Measurements from ENCODE around the gene RAD51B.
"Not testable (repeated sequence)": the region's sequence is repeated elsewhere in the genome, so short reads cannot be mapped to it uniquely, and the experiment has no call there.

Gene RAD51B

GRCh38 chr14:68661226-68662225, 841.9 kb downstream of the RAD51B start:
- Histone ChIP-seq H3K9me3 (ENCODE audit: control insufficient read depth in 5 of 5, low read length in 5 of 5) (no peaks in the 10 kb centered on the region), H3K4me1 (ENCODE audit: control insufficient read depth in 5 of 5, insufficient read depth in 5 of 5, low read length in 5 of 5) (peaks cover 0 to 50% (median 38%) of the 10 kb centered on the region in 5 donors), H3K4me3 (ENCODE audit: low read depth in 1 of 5, low read length in 5 of 5) (no peak overlapping the region), H3K9ac (ENCODE audit: low read length in 5 of 5) (no peak overlapping the region), H3K27ac (ENCODE audit: low read depth, low read length) (no peak overlapping the region), H3K36me3 (ENCODE audit: control insufficient read depth in 5 of 5, insufficient read depth in 5 of 5, low read length in 5 of 5) (no peaks in the 10 kb centered on the region), H3K27me3 (ENCODE audit: control insufficient read depth in 5 of 5, insufficient read depth in 4 of 5, low read length in 5 of 5) (no peaks in the 10 kb centered on the region)

GRCh38 chr14:68662392-68662791, 842.8 kb downstream of the RAD51B start:
- no peak overlapping the region for H3K27ac ChIP-seq (ENCODE audit: low read depth, low read length)
- H3K36me3 ChIP-seq (ENCODE audit: control insufficient read depth in 5 of 5, insufficient read depth in 5 of 5, low read length in 5 of 5): no peaks in the 10 kb centered on the region
- H3K9me3 ChIP-seq (ENCODE audit: control insufficient read depth in 5 of 5, low read length in 5 of 5): no peaks in the 10 kb centered on the region
- peaks cover 0 to 52% (median 43%) of the 10 kb centered on the region in 5 donors for H3K4me1 ChIP-seq (ENCODE audit: control insufficient read depth in 5 of 5, insufficient read depth in 5 of 5, low read length in 5 of 5)
- H3K27me3 ChIP-seq (ENCODE audit: control insufficient read depth in 5 of 5, insufficient read depth in 4 of 5, low read length in 5 of 5): no peaks in the 10 kb centered on the region
- no peak overlapping the region for H3K4me3 ChIP-seq (ENCODE audit: low read depth in 1 of 5, low read length in 5 of 5)
- no peak overlapping the region for H3K9ac ChIP-seq (ENCODE audit: low read length in 5 of 5)

- H3K36me3 ChIP-seq (ENCODE audit: control insufficient read depth in 5 of 5, insufficient read depth in 5 of 5, low read length in 5 of 5); H3K27me3 ChIP-seq (ENCODE audit: control insufficient read depth in 5 of 5, insufficient read depth in 4 of 5, low read length in 5 of 5); H3K9me3 ChIP-seq (ENCODE audit: control insufficient read depth in 5 of 5, low read length in 5 of 5); H3K4me3 ChIP-seq (ENCODE audit: low read depth in 1 of 5, low read length in 5 of 5); H3K9ac ChIP-seq (ENCODE audit: low read length in 5 of 5); H3K27ac ChIP-seq (ENCODE audit: low read depth, low read length): not testable (repeated sequence)
- H3K4me1 ChIP-seq (ENCODE audit: control insufficient read depth in 5 of 5, insufficient read depth in 5 of 5, low read length in 5 of 5): peaks cover 2 to 56% (median 46%) of the 10 kb centered on the region in 5 donors
These were observed 843.2 kb downstream of the RAD51B start for GRCh38 chr14:68662826-68663225.

DNA sequence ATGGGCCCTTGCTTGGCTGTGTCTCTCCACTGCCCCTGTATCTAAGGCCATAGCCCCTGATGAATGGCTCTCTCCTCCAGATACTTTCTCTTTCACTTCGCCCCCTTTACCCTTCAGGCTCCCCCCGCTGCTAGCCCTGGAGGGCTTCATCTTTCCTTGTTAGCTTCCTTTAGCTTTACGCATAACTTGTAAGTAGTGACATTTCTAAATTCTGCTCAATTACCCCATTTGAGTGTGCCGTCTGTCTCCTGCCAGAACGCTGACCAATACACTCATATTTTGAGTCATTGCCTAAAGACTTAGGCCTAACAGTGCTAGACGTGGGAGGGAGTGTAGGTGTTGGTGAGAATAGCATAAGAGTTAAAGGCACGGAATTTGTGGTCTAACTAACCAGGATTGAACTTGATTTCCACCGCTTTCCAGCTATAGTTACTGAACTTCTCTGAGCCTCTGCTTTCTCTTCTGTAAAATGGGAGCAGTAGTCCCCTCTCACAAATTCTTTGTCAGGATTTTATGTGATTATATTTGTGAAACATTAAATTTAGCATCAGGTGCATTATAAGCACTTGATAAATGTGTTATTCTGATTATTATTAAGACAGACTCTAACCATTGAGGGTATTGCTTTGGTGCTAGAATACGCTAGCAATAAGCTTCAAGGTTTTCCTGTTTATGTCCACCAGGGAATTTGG, 844.0 kb downstream of the RAD51B start:
- H3K9me3 ChIP-seq (ENCODE audit: control insufficient read depth in 5 of 5, low read length in 5 of 5): no peaks in the 10 kb centered on the region
- no peaks in the 10 kb centered on the region for H3K27me3 ChIP-seq (ENCODE audit: control insufficient read depth in 5 of 5, insufficient read depth in 4 of 5, low read length in 5 of 5)
- no peaks in the 10 kb centered on the region for H3K36me3 ChIP-seq (ENCODE audit: control insufficient read depth in 5 of 5, insufficient read depth in 5 of 5, low read length in 5 of 5)
- peak overlapping the region in 1 of 5 donors; percentile 30 for H3K9ac ChIP-seq (ENCODE audit: low read length in 5 of 5)
- no peak overlapping the region for H3K4me3 ChIP-seq (ENCODE audit: low read depth in 1 of 5, low read length in 5 of 5)
- peak overlapping the region; percentile 84 for H3K27ac ChIP-seq (ENCODE audit: low read depth, low read length)
- H3K4me1 ChIP-seq (ENCODE audit: control insufficient read depth in 5 of 5, insufficient read depth in 5 of 5, low read length in 5 of 5): peaks cover 3 to 58% (median 49%) of the 10 kb centered on the region in 5 donors

GRCh38 chr14:68664225-68664681, 844.7 kb downstream of the RAD51B start:
- Histone ChIP-seq H3K36me3 (ENCODE audit: control insufficient read depth in 5 of 5, insufficient read depth in 5 of 5, low read length in 5 of 5) (no peaks in the 10 kb centered on the region), H3K9ac (ENCODE audit: low read length in 5 of 5) (peak overlapping the region in 1 of 5 donors; percentile 30), H3K27me3 (ENCODE audit: control insufficient read depth in 5 of 5, insufficient read depth in 4 of 5, low read length in 5 of 5) (no peaks in the 10 kb centered on the region), H3K9me3 (ENCODE audit: control insufficient read depth in 5 of 5, low read length in 5 of 5) (no peaks in the 10 kb centered on the region), H3K4me3 (ENCODE audit: low read depth in 1 of 5, low read length in 5 of 5) (no peak overlapping the region), H3K4me1 (ENCODE audit: control insufficient read depth in 5 of 5, insufficient read depth in 5 of 5, low read length in 5 of 5) (peaks cover 3 to 55% (median 49%) of the 10 kb centered on the region in 5 donors), H3K27ac (ENCODE audit: low read depth, low read length) (peak overlapping the region; percentile 84)

GRCh38 chr14:68665131-68665530, 845.6 kb downstream of the RAD51B start:
- Histone ChIP-seq H3K9ac (ENCODE audit: low read length in 5 of 5) (no peak overlapping the region), H3K36me3 (ENCODE audit: control insufficient read depth in 5 of 5, insufficient read depth in 5 of 5, low read length in 5 of 5) (no peaks in the 10 kb centered on the region), H3K9me3 (ENCODE audit: control insufficient read depth in 5 of 5, low read length in 5 of 5) (no peaks in the 10 kb centered on the region), H3K4me1 (ENCODE audit: control insufficient read depth in 5 of 5, insufficient read depth in 5 of 5, low read length in 5 of 5) (peaks cover 3 to 57% (median 53%) of the 10 kb centered on the region in 5 donors), H3K4me3 (ENCODE audit: low read depth in 1 of 5, low read length in 5 of 5) (no peak overlapping the region), H3K27ac (ENCODE audit: low read depth, low read length) (peak overlapping the region; percentile 84), H3K27me3 (ENCODE audit: control insufficient read depth in 5 of 5, insufficient read depth in 4 of 5, low read length in 5 of 5) (no peaks in the 10 kb centered on the region)

DNA sequence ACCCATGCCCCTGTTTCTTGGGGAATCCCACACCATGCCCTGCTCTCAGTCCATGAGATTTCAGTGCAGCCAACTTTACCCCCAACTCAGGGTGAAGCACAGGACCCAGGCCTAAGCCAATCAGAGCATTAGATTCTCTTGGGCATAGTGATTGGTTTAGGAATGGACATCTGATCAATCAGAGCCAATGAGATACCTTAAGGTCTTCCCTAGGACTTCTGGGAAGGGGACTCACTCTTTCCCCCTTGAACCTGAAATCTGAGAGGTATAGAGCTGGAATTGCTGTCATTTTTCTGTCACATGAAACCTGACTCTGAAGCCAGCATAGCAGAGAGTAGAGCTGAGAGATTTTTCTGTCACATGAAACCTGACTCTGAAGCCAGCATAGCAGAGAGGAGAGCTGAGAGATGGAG, 846.2 kb downstream of the RAD51B start:
- Histone ChIP-seq H3K9ac (ENCODE audit: low read length in 5 of 5) (no peak overlapping the region), H3K36me3 (ENCODE audit: control insufficient read depth in 5 of 5, insufficient read depth in 5 of 5, low read length in 5 of 5) (no peaks in the 10 kb centered on the region), H3K4me1 (ENCODE audit: control insufficient read depth in 5 of 5, insufficient read depth in 5 of 5, low read length in 5 of 5) (peaks cover 8 to 64% (median 60%) of the 10 kb centered on the region in 5 donors), H3K9me3 (ENCODE audit: control insufficient read depth in 5 of 5, low read length in 5 of 5) (no peaks in the 10 kb centered on the region), H3K27me3 (ENCODE audit: control insufficient read depth in 5 of 5, insufficient read depth in 4 of 5, low read length in 5 of 5) (no peaks in the 10 kb centered on the region), H3K4me3 (ENCODE audit: low read depth in 1 of 5, low read length in 5 of 5) (no peak overlapping the region), H3K27ac (ENCODE audit: low read depth, low read length) (peak overlapping the region; percentile 84)

GRCh38 chr14:68666236-68666635, 846.7 kb downstream of the RAD51B start:
- Histone ChIP-seq H3K9ac (ENCODE audit: low read length in 5 of 5) (no peak overlapping the region), H3K9me3 (ENCODE audit: control insufficient read depth in 5 of 5, low read length in 5 of 5) (no peaks in the 10 kb centered on the region), H3K4me3 (ENCODE audit: low read depth in 1 of 5, low read length in 5 of 5) (no peak overlapping the region), H3K27ac (ENCODE audit: low read depth, low read length) (peak overlapping the region; percentile 84), H3K27me3 (ENCODE audit: control insufficient read depth in 5 of 5, insufficient read depth in 4 of 5, low read length in 5 of 5) (no peaks in the 10 kb centered on the region), H3K4me1 (ENCODE audit: control insufficient read depth in 5 of 5, insufficient read depth in 5 of 5, low read length in 5 of 5) (peaks cover 8 to 68% (median 61%) of the 10 kb centered on the region in 5 donors), H3K36me3 (ENCODE audit: control insufficient read depth in 5 of 5, insufficient read depth in 5 of 5, low read length in 5 of 5) (no peaks in the 10 kb centered on the region)

DNA sequence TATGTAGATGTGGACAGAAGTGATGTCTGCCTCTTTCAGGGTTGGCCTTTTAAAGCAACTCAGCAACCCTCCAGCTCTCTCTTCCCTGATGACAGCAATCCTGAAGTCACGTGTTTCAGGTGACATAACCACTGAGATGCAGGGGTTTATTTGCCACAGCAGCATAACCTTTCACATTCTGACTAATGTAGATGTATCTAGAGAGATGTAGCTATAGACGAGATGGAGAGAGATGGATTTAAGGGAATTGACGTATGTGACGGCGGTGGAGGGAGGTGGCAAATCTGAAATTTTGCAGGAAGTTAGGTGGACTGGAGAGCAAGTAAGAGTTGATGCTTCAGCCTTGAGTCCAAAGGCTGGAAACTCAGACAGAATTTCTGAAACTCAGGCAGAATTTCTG, 847.3 kb downstream of the RAD51B start:
- Histone ChIP-seq H3K36me3 (ENCODE audit: control insufficient read depth in 5 of 5, insufficient read depth in 5 of 5, low read length in 5 of 5) (no peaks in the 10 kb centered on the region), H3K27me3 (ENCODE audit: control insufficient read depth in 5 of 5, insufficient read depth in 4 of 5, low read length in 5 of 5) (no peaks in the 10 kb centered on the region), H3K4me1 (ENCODE audit: control insufficient read depth in 5 of 5, insufficient read depth in 5 of 5, low read length in 5 of 5) (peaks cover 8 to 75% (median 67%) of the 10 kb centered on the region in 5 donors), H3K27ac (ENCODE audit: low read depth, low read length) (no peak overlapping the region), H3K4me3 (ENCODE audit: low read depth in 1 of 5, low read length in 5 of 5) (no peak overlapping the region), H3K9me3 (ENCODE audit: control insufficient read depth in 5 of 5, low read length in 5 of 5) (no peaks in the 10 kb centered on the region), H3K9ac (ENCODE audit: low read length in 5 of 5) (no peak overlapping the region)

DNA sequence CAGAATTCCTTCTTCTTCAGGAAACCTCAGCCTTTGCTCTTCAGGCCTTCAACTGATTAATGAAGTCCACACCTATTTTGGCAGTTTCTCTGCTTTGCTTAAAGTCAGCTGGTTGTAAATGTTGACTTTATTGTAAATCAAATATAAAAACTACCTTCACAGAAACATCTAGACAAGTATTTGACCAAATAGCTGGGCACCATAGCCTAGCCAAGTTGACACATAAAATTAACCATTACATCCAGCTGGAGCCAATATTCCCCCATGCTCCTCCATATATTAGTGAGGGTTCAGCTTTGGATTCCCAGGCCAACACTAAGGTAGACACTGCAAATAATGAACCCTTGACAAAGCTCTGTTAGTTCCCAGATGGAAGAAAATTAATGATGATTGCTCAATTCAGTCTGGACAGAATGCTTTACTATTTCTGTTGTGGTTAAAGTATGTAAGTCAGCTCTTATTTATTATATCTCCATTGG, 847.8 kb downstream of the RAD51B start:
- H3K4me1 ChIP-seq (ENCODE audit: control insufficient read depth in 5 of 5, insufficient read depth in 5 of 5, low read length in 5 of 5): peaks cover 8 to 80% (median 72%) of the 10 kb centered on the region in 5 donors
- no peak overlapping the region for H3K4me3 ChIP-seq (ENCODE audit: low read depth in 1 of 5, low read length in 5 of 5)
- no peaks in the 10 kb centered on the region for H3K9me3 ChIP-seq (ENCODE audit: control insufficient read depth in 5 of 5, low read length in 5 of 5)
- peak overlapping the region; percentile 25 for H3K27ac ChIP-seq (ENCODE audit: low read depth, low read length)
- H3K27me3 ChIP-seq (ENCODE audit: control insufficient read depth in 5 of 5, insufficient read depth in 4 of 5, low read length in 5 of 5): no peaks in the 10 kb centered on the region
- no peak overlapping the region for H3K9ac ChIP-seq (ENCODE audit: low read length in 5 of 5)
- no peaks in the 10 kb centered on the region for H3K36me3 ChIP-seq (ENCODE audit: control insufficient read depth in 5 of 5, insufficient read depth in 5 of 5, low read length in 5 of 5)
